ENCODE results near the gene TRMT13.
"Not testable (repeated sequence)": the region's sequence is repeated elsewhere in the genome, so short reads cannot be mapped to it uniquely, and the experiment has no call there.

Gene TRMT13

DNA sequence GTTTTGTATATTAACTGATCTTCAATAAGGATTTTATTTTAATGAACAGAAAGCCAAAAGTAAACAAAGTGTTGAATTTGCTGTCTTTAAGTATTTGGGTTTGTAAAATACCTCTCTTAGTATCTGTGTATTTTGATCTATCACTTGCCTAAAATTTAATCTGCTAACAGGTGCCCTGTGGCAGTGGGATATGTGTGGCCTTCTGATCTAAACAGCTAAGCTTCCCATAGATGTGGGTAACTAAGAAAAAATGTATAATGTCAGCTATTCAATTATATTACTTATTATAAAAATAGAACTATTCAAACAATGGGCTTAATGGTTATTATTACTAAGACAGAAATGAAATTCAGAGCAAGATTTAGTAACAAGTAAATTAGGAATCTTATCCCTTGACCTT is 29.9 kb downstream of the TRMT13 start:
- DNase-seq (ENCODE audit: low read depth in 3 of 3) = no peak

DNA sequence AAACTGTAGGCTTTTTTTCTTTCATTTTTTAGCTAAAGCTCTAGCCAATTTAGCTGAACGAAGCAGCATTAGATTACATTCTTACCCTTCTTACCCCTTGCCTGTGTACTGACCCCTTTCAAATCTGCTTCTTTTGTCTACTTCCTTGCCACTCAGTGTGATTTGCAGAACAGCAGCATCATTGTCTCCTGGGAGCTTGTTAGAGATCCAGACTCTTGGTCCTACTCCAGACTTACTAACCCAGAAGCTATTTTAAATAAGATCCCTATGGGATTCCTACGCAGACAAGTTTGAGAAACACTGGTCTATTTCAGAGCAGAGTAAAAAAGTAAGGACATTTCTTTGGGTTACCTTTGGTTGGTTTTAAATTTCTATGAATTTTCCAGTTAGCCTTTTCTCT is 31.3 kb downstream of the TRMT13 start:
- DNase-seq (ENCODE audit: low read depth in 3 of 3) = no peak

DNA sequence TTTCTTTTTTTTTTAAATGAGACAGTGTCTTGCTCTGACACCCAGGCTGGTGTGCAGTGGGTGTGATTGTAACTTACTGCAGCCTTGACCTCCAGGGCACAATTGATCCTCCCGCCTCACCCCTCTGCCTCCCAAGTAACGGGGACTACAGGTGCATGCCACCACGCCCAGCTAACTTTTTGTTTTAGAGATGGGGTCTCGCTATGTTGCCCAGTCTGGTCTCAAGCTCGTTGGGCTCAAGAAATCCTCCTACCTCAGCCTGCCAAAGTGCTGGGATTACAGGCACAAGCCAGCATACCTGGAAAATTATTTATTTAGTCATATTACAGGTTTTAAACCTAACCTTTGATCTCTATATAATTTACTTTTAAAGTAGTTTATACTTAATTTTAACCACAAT is 31.7 kb downstream of the TRMT13 start:
- DNase-seq (ENCODE audit: low read depth in 3 of 3) = no peak

DNA sequence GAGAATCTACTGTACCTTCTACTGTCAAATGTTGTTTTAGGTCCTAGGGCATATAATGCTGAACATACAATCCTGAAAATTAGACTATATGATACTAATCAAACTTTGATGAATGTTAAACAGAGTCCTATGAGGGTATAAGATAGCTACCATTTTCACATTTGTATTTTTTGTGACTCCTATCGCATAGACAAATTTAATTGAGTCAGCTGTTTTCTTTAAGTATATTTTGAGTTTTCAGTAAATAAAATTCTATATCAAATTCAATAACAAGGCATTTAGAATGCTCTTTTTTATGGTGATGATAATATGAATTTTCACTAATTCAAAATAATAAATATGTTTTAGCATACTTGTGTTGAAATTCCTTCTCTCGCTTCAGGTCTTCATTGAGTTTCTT is 35.1 kb downstream of the TRMT13 start:
- no peak for DNase-seq (ENCODE audit: low read depth in 3 of 3)

DNA sequence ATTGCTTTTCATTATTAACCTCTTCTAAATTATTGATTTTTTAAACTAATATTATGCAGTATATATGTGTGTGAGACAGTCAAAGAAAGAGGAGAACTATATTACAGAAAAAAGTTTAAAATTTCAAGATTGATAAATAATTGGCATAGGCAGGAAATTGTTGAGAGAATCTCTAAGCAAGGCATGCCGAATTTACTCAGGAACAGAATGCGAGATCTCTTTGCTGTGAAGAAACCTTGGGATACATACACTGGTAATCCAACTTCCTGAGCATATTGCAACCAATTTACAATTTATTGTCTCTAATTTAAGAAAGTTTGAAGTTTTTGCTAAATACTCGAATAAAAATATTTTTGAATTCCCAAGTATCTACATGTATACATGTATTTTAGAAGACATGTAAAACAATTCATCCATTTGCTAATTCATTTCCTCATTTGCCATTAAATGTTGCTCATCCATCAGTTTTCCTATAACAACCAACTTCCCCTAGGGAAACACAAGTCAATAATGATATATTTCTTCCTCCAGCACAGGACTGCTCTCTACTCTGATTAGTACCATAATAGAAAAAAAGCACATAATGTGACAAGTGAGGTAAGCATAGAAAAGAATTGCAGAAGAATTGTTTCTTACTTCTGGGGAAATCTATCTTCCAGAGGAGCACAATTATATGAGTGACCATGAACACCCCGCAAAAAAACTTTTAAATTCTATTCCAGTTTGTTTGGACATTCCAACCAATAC is 44.5 kb downstream of the TRMT13 start:
- DNase-seq (ENCODE audit: low read depth in 3 of 3) = no peak

DNA sequence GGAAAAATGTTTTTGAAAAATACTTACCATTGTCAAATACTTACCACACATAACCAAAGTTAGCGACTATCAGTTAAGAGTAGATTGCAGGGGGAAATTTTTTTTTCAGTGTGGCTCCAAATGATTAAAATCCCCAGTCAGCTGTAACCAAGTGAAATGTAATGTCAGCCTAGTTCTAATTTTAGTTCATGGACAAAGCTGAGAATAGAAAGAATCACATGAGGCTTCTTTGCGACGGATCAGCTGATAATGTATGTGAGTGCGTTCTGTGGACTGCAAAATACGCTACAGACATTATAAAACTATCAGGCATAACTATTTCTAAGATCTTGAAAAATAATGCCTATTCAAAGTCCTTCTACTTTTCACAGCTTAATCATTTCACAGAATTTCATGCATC is 45.1 kb downstream of the TRMT13 start, which contains the start of gene LRRC39:
Gene LRRC39 (minus strand): TSS at position 166 of the 400 bp plus-strand sequence. CDS start 9,740 bp downstream, outside the sequence.
- no peak for DNase-seq (ENCODE audit: low read depth in 3 of 3)

DNA sequence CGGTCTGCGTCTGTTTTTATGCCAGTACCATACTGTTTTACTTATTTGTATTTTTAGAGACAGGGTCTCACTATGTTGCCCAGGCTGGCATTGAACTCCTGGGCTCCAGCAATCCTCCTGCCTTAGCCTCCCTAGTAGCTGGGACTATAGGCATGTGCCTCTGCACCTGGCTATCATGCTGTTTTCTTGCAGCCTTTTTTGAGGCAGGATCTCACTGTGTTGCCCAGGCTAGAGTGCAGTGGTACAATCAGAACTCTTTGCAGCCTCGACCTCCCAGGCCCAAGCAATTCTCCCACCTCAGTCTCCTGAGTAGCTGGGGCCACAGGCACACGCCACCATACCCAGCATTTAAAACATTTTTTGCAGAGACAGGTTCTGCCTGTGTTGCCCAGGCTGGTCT is 50.4 kb downstream of the TRMT13 start:
- DNase-seq (ENCODE audit: low read depth in 3 of 3) = no peak

DNA sequence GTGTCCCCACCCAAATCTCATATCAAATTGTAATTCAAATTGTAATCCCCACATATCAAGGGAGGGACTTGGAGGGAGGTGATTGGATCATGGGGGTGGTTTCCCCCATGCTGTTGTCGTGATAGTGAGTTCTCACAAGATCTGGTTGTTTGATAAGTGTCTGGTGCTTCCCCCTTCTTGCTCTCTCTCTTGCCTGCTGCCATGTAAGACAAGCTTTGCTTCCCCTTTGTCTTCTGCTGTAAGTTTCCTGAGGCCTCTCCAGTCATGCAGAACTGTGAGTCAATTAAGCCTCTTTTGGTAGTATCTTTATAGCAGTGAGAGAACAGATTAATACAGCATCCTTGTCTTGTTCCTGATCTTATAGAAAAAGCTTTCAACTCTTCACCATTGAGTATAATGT is 51.6 kb downstream of the TRMT13 start:
- DNase-seq (ENCODE audit: low read depth in 3 of 3) = no peak

DNA sequence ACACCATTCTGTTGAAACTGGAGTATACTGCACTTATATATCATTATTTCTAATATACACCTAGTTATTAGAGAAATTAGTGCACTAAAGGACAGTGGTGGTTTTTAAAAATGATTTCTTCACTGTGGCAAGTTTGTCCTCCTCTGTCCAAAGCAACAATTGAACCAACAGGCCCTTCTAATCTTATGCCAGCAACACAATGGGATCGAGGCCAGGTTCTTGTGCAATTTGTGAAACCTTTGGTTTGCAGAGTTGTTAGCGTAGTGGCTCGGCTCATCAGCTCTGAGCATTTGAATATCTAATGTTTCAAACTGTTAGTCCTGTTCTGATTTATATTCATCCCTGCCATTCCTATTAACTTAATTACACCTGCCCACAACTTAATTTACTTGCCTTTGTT is 54.9 kb downstream of the TRMT13 start:
- no peak for DNase-seq (ENCODE audit: low read depth in 3 of 3)

DNA sequence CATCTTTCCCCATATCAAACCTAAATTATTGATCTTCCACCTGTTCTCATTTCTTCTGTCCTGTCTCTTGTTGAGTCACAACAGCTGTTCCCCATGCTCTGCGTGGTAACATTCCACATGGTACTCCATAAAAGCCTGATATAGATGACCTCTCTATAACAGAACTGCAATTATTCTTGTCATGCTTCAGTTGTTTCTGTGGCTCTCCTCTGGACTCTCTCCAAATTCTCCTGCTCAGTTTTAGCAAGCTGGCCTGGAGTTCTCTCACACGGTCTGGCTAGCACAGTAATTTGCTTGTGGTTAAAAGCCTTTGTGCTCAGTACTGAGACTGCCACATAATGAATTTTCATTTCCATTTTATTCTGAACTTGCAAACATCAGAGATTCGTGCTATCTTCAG is 55.7 kb downstream of the TRMT13 start:
- DNase-seq (ENCODE audit: low read depth in 3 of 3) = no peak

DNA sequence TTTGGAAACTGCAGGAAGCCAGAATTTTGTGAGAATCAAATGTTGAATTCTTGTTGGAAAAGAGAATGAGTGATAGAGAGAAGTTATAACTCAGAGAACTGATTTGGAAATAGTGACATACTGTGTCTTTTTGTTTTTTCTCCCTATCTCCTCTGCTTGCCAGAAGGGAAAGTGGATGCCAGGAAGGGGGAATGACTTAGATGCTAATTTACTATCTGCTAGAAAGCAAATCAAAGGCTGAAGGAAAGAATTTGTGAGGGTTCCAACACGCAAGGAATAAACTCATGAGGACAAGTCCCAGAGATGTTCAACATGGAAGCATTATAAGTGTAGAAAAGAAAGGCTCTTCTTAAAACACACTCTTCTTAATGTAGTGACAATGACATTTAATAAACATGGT is 65.6 kb downstream of the TRMT13 start:
- DNase-seq (ENCODE audit: low read depth in 3 of 3) = no peak

DNA sequence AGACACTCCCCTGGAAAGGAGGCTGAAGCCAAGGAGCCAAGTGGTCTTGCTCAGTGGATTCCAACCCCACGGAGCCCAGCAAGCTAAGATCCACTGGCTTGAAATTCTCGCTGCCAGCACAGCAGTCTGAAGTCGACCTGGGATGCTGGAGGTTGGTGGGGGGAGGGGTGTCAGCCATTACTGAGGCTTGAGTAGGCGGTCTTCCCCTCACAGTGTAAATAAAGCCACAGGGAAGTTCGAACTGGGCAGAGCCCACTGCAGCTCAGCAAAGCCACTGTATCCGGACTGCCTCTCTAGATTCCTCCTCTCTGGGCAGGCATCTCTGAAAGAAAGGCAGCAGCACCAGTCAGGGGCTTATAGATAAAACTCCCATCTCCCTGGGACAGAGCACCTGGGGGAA is 67.1 kb downstream of the TRMT13 start:
- DNase-seq (ENCODE audit: low read depth in 3 of 3) = not testable (repeated sequence)
